Uterus (tissue), 4 donors: ENCODE measurements around the gene LIN52. TPM values are rescaled to one million over a fixed set of nuclear protein-coding genes. Genes with fewer than 3 reads are reported as not detected.

ENCODE experiments used
- DNase-seq, 2 donors: peaks; one replicate each; pipeline ENCODE4 v3.0.0-alpha.2; 2019 to 2020
- H3K27ac ChIP-seq, 2 donors: fragments of 200-600 bp; sonication (generic); 1 replicate in 1 of 2; 2 replicates in 1 of 2; pipeline ENCODE4 v1.5.1; 2016 to 2018
- H3K27me3 ChIP-seq, 2 donors: fragments of 200-600 bp; sonication (generic); one replicate each; pipeline ENCODE4 v1.5.1; 2018 to 2019; ENCODE audit warnings: control low read depth in 1 of 2
- H3K36me3 ChIP-seq, 2 donors: fragments of 200-600 bp; sonication (generic); one replicate each; pipeline ENCODE4 v1.5.1; 2019; ENCODE audit warnings: control low read depth in 1 of 2
- H3K4me1 ChIP-seq, 2 donors: fragments of 200-600 bp; sonication (generic); one replicate each; pipeline ENCODE4 v1.5.1; 2018 to 2019; ENCODE audit warnings: control low read depth in 1 of 2
- H3K4me3 ChIP-seq, 2 donors: fragments of 200-600 bp; sonication (generic); 1 replicate in 1 of 2; 2 replicates in 1 of 2; pipeline ENCODE4 v1.5.1; 2018 to 2019; ENCODE audit warnings: mild to moderate bottlenecking in 1 of 2
- H3K9me3 ChIP-seq, 2 donors: fragments of 200-600 bp; sonication (generic); one replicate each; pipeline ENCODE4 v1.5.1; 2019; ENCODE audit warnings: control low read depth in 1 of 2
- CTCF ChIP-seq, 4 experiments: fragments of 200-600 bp in 2 of 4; fragments of 450-650 bp in 2 of 4; sonication (generic) in 2 of 4; IDR thresholded peaks; one replicate each; pipeline ENCODE4 v1.5.1; 2016 to 2019; ENCODE audit warnings: antibody characterized with exemption in 4 of 4, mild to moderate bottlenecking in 2 of 4, moderate library complexity in 1 of 4
- POLR2A ChIP-seq, 2 donors: fragments of 450-650 bp; IDR thresholded peaks; one replicate each; pipeline ENCODE4 v1.6.1; 2016; ENCODE audit warnings: antibody characterized with exemption in 2 of 2, mild to moderate bottlenecking in 1 of 2, moderate library complexity in 1 of 2
- intact Hi-C: fragments of 100-400 bp; cut with DNase I; formaldehyde crosslinking; loops from one replicate; pipeline ENCODE4 v1.15.1; 2023; ENCODE audit warnings: low total_unique reads
- total RNA-seq, 4 donors: library from RNA; depleted of rRNA in 3 of 4; stranded (reverse); fragments of >200 nt in 3 of 4; gene quantifications; one replicate each; pipeline versions ENCODE4 v1.1.0 to v1.2.4, GENCODE V29; 2014 to 2023
- donor health status: DM: yes; HTN: yes; CAD: no.

Gene LIN52
- total RNA-seq, 4 donors from 2014 or later, result 4.4 to 12.7 (median 11.7) TPM

GRCh38 chr14:74179856-74180255 lies 95.1 kb downstream of the LIN52 start:
- TF ChIP-seq CTCF (IDR thresholded peaks at IDR 0.05) (no peak), POLR2A (IDR thresholded peaks at IDR 0.05) (no peak)
- intact Hi-C loops, result no loop called here
- no peak overlapping the region for H3K27ac ChIP-seq
- H3K4me3 ChIP-seq, result no peak overlapping the region
- no peaks in the 10 kb centered on the region for H3K4me1 ChIP-seq
- no peak for DNase-seq
- no peaks in the 10 kb centered on the region for H3K27me3 ChIP-seq
- no peaks in the 10 kb centered on the region for H3K9me3 ChIP-seq
- no peaks in the 10 kb centered on the region for H3K36me3 ChIP-seq

- TF ChIP-seq CTCF (IDR thresholded peaks at IDR 0.05), result no peak
- TF ChIP-seq POLR2A (IDR thresholded peaks at IDR 0.05), result no peak
- H3K27me3 ChIP-seq, result no peaks in the 10 kb centered on the region
- DNase-seq, result no peak
- H3K9me3 ChIP-seq, result no peaks in the 10 kb centered on the region
- no peaks in the 10 kb centered on the region for H3K4me1 ChIP-seq
- no peaks in the 10 kb centered on the region for H3K36me3 ChIP-seq
- no peak overlapping the region for H3K4me3 ChIP-seq
- intact Hi-C loops, result no loop called here
- H3K27ac ChIP-seq, result no peak overlapping the region
Observed at GRCh38 chr14:74190927-74191575, 106.3 kb downstream of the LIN52 start.

- Histone ChIP-seq H3K4me1 (no peaks in the 10 kb centered on the region), H3K36me3 (no peaks in the 10 kb centered on the region), H3K27me3 (no peaks in the 10 kb centered on the region), H3K9me3 (no peaks in the 10 kb centered on the region), H3K27ac (no peak overlapping the region), H3K4me3 (no peak overlapping the region)
- intact Hi-C loops, result no loop called here
- no peak for DNase-seq
- TF ChIP-seq CTCF (IDR thresholded peaks at IDR 0.05) (no peak), POLR2A (IDR thresholded peaks at IDR 0.05) (no peak)
Observed at GRCh38 chr14:74194506-74195274, 109.9 kb downstream of the LIN52 start.

GRCh38 chr14:74195623-74196022 lies 110.9 kb downstream of the LIN52 start:
- Histone ChIP-seq H3K27ac (no peak overlapping the region), H3K36me3 (no peaks in the 10 kb centered on the region), H3K27me3 (no peaks in the 10 kb centered on the region), H3K9me3 (no peaks in the 10 kb centered on the region), H3K4me1 (no peaks in the 10 kb centered on the region), H3K4me3 (no peak overlapping the region)
- TF ChIP-seq POLR2A (IDR thresholded peaks at IDR 0.05), result no peak
- TF ChIP-seq CTCF (IDR thresholded peaks at IDR 0.05), result no peak
- intact Hi-C loops, result no loop called here
- DNase-seq, result no peak
